Mesendoderm (in vitro differentiated cells): Measurements from ENCODE around the gene RASA4B.
"Not testable (repeated sequence)": the region's sequence is repeated elsewhere in the genome, so short reads cannot be mapped to it uniquely, and the experiment has no call there.

Experiments
- DNase-seq: peaks from one replicate; pipeline ENCODE4 v3.0.0; 2013
- H2AK5ac ChIP-seq: 2 replicates; pipeline ENCODE4 v1.6.1; 2013; ENCODE audit warnings: low read length, inconsistent platforms
- H2BK120ac ChIP-seq: 2 replicates; pipeline ENCODE4 v1.6.1; 2013; ENCODE audit warnings: low read depth, mild to moderate bottlenecking, low read length, moderate library complexity, mixed read lengths
- H2BK15ac ChIP-seq: replicated peaks from 2 replicates; pipeline ENCODE4 v1.6.1; 2013; ENCODE audit warnings: low read depth, mild to moderate bottlenecking, moderate library complexity
- H2BK5ac ChIP-seq: 2 replicates; pipeline ENCODE4 v1.6.1; 2013; ENCODE audit warnings: low read length, inconsistent platforms
- H3K18ac ChIP-seq: 2 replicates; pipeline ENCODE4 v1.6.1; 2013; ENCODE audit warnings: mild to moderate bottlenecking, low read length, mixed read lengths
- H3K23ac ChIP-seq: one replicate; pipeline ENCODE4 v1.6.1; 2013; ENCODE audit warnings: low read length
- H3K27ac ChIP-seq: 2 replicates; pipeline ENCODE4 v1.5.1; 2013; ENCODE audit warnings: low read depth, mild to moderate bottlenecking, inconsistent platforms, low read length, moderate library complexity
- H3K27me3 ChIP-seq: 2 replicates; pipeline ENCODE4 v1.6.1; 2013; ENCODE audit warnings: low read length, control low read depth, mild to moderate bottlenecking, inconsistent platforms; ENCODE audit not compliant: insufficient read depth, poor library complexity
- H3K36me3 ChIP-seq: 2 replicates; pipeline ENCODE4 v1.6.1; 2013; ENCODE audit warnings: low read length, inconsistent platforms; ENCODE audit not compliant: control insufficient read depth, insufficient read depth
- H3K4ac ChIP-seq: one replicate; pipeline ENCODE4 v1.6.1; 2013; ENCODE audit warnings: low read depth, mild to moderate bottlenecking, low read length, moderate library complexity
- H3K4me1 ChIP-seq: 2 replicates; pipeline ENCODE4 v1.6.1; 2013; ENCODE audit warnings: low read depth, low read length, inconsistent platforms; ENCODE audit not compliant: control insufficient read depth
- H3K4me2 ChIP-seq: 2 replicates; pipeline ENCODE4 v1.6.1; 2013; ENCODE audit warnings: low read length
- H3K4me3 ChIP-seq: 2 replicates; pipeline ENCODE4 v1.5.1; 2013; ENCODE audit warnings: mild to moderate bottlenecking, low read length
- H3K56ac ChIP-seq: one replicate; pipeline ENCODE4 v1.6.1; 2013; ENCODE audit warnings: low read length
- H3K79me1 ChIP-seq: 2 replicates; pipeline ENCODE4 v1.6.1; 2013; ENCODE audit warnings: low read length, inconsistent platforms
- H3K79me2 ChIP-seq: 2 replicates; pipeline ENCODE4 v1.6.1; 2013; ENCODE audit warnings: mild to moderate bottlenecking, low read length; ENCODE audit not compliant: control insufficient read depth, insufficient read depth
- H3K9ac ChIP-seq: 2 replicates; pipeline ENCODE4 v1.6.1; 2013; ENCODE audit warnings: low read length, inconsistent platforms
- H4K5ac ChIP-seq: one replicate; pipeline ENCODE4 v1.6.1; 2013; ENCODE audit warnings: low read length
- H4K8ac ChIP-seq: one replicate; pipeline ENCODE4 v1.6.1; 2013; ENCODE audit warnings: low read depth, mild to moderate bottlenecking, control low read depth, low read length, moderate library complexity
- WGBS: extraction: QIAGEN DNeasy Blood & Tissue Kit; methylation state at CpG from one replicate; pipeline ENCODE4 v1.1.7; 2013; ENCODE audit warnings: low lambda C conversion rate, missing lambda C conversion rate; ENCODE audit not compliant: insufficient coverage; ENCODE audit errors: extremely low coverage; 5-methylcytosine and 5-hydroxymethylcytosine counted together

RASA4B gene

DNA sequence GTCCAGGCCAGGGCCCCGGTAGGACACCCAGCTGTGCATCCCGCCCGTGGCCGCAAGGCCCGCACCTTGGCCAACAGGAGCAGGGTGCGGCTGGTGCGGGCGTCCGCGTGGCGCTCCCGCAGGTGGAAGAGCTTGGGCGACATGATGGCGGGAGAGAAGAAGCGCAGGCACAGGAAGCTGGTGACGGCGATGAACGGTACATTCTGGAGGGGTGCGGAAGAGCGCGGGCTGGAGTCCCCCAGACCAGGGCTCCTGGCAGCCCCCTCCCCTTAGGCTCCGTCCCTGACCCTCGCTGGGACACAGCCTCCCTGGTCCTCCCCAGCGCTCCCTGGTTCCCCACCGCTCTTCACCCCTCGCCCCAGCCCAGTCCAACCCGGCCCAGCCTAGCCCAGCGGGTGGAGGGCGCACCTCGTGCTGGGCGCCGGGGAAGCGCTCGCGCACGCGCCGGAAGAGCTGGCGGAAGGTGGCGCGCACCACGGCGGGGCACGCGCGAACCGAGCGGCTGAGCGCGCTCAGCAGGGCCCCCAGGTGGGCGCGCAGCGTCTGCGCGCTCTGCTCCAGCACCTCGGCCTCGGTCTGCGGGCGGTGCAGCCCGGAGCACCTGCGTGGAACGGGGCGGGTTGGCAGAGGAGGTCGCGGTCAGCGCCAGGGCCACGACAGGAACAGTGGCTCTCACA is 23.0 kb downstream of the RASA4B start:
- not testable (repeated sequence) for H3K4me3 ChIP-seq, H2AK5ac ChIP-seq, H4K5ac ChIP-seq, H3K23ac ChIP-seq, H4K8ac ChIP-seq, H3K4ac ChIP-seq, H3K79me2 ChIP-seq, H3K4me2 ChIP-seq, H3K18ac ChIP-seq, H2BK120ac ChIP-seq, H3K27ac ChIP-seq, H3K9ac ChIP-seq, DNase-seq, H3K56ac ChIP-seq, H3K79me1 ChIP-seq, H3K36me3 ChIP-seq, H3K27me3 ChIP-seq, H2BK15ac ChIP-seq, H2BK5ac ChIP-seq, H3K4me1 ChIP-seq
- no CpG with 5 or more reads among the region's 67 CpGs for WGBS

DNA sequence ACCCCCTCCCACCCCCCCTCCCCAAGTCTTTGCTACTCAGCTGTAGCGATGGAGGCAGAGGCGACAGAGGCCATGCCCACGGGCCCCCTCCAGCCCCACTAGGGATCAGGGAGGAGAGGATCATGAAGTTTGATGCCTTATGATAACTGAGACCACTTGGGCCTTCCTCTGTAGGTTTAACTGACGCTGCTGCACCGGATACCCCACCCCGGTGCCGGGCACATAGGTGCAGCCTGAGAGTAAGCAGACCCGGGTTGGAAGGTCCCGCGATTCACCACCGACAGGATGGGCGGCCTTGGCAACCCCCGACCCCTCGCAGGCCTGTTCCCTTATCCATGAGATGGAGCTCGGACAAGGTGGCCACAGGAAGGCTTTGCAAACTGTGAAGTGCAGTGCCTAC is 23.6 kb downstream of the RASA4B start:
- H4K8ac ChIP-seq: not testable (repeated sequence)

DNA sequence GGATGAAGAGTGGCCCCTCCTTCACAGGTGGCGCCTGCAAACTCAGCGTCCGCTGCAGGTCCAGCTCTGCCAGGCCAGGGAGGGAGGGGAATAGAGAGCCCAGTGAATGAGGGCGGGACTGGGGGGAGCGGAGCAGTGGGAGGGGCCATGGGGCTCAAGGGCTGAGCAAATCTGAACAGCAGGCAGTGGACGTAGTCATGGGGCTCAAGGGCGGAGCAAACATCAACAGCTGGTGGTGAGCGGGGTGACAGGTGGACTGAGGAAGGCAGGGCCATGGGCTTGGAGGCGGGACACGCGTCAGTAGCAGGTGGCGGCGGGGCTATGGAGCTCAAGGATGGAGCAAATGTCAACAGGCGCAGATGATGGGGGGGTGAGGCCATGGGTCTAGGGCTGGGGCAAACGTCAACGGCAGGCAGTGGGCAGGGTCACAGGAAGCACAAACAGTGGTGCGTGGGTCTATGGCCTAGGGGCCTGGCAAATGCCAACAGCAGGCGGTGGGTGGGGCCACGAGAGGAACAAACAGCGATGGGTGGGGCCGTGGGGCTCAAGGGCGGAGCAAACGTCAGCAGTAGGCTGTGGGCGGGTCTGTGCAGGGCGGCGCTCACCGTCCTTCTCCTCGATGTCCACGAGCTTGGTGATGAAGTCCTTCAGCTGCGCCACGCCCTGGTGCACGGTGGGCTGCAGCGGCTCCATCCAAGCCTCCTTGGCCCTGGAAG is 24.2 kb downstream of the RASA4B start:
- not testable (repeated sequence) for H4K8ac ChIP-seq, H4K5ac ChIP-seq, H3K4ac ChIP-seq, H3K56ac ChIP-seq, H3K27ac ChIP-seq, H3K79me1 ChIP-seq, H3K18ac ChIP-seq, H2BK5ac ChIP-seq, H2BK15ac ChIP-seq, H3K36me3 ChIP-seq, H3K27me3 ChIP-seq, H2BK120ac ChIP-seq, H3K4me3 ChIP-seq, H3K4me1 ChIP-seq, H3K4me2 ChIP-seq, DNase-seq, H3K9ac ChIP-seq, H3K79me2 ChIP-seq, H2AK5ac ChIP-seq, H3K23ac ChIP-seq
- no CpG with 5 or more reads among the region's 33 CpGs for WGBS

More for the DNA sequence above, 23.6 kb downstream of the RASA4B start:
- H3K27ac ChIP-seq, H3K18ac ChIP-seq, H3K56ac ChIP-seq, H3K4me3 ChIP-seq, H3K27me3 ChIP-seq, H3K4me1 ChIP-seq, H4K5ac ChIP-seq, H3K23ac ChIP-seq, H3K9ac ChIP-seq, H2AK5ac ChIP-seq, H3K4ac ChIP-seq, H2BK120ac ChIP-seq, DNase-seq, H3K4me2 ChIP-seq, H3K79me1 ChIP-seq, H2BK5ac ChIP-seq, H3K79me2 ChIP-seq, H3K36me3 ChIP-seq, H2BK15ac ChIP-seq: not testable (repeated sequence)
- WGBS: no CpG with 5 or more reads among the region's 15 CpGs

DNA sequence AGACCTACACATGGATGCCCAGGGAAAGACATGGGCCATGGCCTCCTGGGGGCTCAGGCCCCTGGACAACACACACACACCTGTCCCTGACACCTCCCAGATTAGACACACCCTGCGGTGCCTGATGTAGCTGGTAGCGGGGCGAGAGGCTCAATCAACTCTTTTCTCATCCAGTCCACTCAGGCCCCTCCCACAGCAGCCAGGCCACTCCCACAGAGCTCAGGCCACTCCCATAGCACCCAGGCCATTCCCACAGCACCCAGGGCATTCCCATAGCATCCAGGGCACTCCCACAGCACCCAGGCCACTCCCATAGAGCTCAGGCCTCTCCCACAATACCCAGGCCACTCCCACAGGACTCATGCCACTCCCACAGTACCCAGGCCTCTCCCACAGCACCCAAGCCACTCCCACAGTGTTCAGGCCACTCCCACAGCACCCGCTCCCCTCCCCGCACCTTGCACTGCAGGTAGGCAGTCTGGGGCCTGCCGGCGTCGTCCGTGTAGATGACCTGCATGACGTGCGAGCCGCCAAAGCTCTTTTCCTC is 27.0 kb downstream of the RASA4B start:
- H2BK120ac ChIP-seq, H3K27me3 ChIP-seq, H3K18ac ChIP-seq, H3K27ac ChIP-seq, H3K56ac ChIP-seq, H2AK5ac ChIP-seq, H3K4me2 ChIP-seq, H2BK5ac ChIP-seq, H3K9ac ChIP-seq, H3K4me3 ChIP-seq, H4K5ac ChIP-seq, H3K36me3 ChIP-seq, H3K4ac ChIP-seq, H4K8ac ChIP-seq, H2BK15ac ChIP-seq, H3K4me1 ChIP-seq, H3K23ac ChIP-seq, DNase-seq, H3K79me2 ChIP-seq, H3K79me1 ChIP-seq: not testable (repeated sequence)
- no CpG with 5 or more reads among the region's 12 CpGs for WGBS

DNA sequence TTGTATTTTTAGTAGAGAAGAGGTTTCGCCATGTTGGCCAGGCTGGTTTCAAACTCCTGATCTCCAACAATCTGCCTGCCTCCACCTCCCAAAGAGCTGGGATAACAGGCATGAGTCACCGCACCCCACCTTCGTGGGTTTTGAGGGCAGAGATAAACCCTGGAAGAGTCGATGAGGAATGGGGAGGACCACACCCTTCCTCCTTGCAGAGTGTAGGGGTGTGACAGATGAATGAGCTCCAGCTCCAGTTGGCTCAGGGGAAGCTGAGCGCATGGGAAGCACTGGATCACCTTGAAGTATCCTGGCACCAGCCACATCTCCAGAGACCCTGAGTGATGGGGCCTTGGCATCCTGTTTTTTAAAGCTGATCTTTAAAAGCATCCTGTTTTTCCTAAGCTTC is 33.3 kb downstream of the RASA4B start:
- DNase-seq, H3K23ac ChIP-seq, H3K79me2 ChIP-seq, H3K18ac ChIP-seq, H3K27ac ChIP-seq, H3K4me2 ChIP-seq, H3K79me1 ChIP-seq, H3K4ac ChIP-seq, H3K56ac ChIP-seq, H4K5ac ChIP-seq, H3K36me3 ChIP-seq, H2BK15ac ChIP-seq, H2BK120ac ChIP-seq, H3K4me1 ChIP-seq, H4K8ac ChIP-seq, H3K4me3 ChIP-seq, H3K9ac ChIP-seq, H2AK5ac ChIP-seq, H3K27me3 ChIP-seq, H2BK5ac ChIP-seq: not testable (repeated sequence)
- no CpG with 5 or more reads among the region's 5 CpGs for WGBS
